ENCODE data around the gene FAU.

FAU gene

DNA sequence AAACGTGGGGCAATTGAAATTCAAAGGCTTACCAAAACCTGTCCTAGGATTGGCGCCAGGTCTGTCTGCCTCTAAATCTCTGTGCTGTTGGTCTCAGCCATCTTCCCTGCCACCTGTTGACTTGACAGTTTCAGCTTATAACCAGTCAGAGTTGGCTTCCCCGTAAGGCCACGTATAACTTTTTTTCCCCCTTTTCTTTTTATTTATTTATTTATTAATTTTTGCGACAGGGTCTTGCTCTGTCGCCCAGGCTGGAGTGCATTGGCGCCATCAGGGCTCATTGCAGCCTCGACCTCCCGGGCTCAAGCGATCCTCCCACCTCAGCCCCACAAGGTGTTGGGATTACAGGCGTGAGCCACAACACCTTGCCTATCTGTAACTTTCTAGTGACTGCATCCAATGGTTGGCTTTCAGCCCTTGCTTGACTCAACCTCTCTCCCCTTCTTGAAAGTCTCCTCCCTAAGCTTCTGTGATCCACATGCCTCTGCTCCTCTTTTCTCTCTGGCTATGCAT lies 13.8 kb upstream of the FAU start:
- DNase-seq (ENCODE audit: low spot score), result no peak

DNA sequence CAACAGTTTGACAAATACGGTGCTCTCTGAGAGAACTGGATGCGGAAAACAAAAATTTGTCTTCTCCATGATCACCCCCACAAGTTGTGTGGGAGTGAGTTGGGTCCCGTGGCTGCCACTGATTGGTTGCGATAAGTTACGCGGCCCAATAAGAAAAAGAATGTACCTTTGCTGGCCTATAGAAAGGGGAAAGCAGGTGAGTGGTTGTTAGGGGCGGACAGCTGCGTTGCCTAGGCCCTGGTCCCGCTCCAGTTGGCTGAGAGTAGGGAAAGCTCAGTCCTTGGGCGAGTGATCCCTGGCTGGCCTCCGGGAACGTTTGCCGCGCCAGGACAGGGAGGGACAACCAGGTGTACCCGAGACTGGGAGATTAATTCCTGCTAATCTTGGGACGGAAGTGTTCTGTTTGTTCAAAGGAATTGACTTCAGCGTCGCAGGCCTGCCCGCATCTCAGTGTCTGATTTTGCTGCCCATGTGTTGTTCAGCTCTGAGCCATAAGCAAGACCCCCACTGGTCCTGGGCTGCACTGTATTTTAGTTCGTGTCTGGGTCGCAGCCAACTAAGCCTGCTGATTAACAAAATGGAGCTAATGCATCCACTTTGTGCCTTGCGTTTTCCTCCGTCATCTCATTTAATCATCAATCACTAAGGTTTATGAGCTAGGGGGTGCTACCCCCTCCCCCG lies 13.2 kb upstream of the FAU start:
- DNase-seq (ENCODE audit: low spot score), result peak; percentile 92

DNA sequence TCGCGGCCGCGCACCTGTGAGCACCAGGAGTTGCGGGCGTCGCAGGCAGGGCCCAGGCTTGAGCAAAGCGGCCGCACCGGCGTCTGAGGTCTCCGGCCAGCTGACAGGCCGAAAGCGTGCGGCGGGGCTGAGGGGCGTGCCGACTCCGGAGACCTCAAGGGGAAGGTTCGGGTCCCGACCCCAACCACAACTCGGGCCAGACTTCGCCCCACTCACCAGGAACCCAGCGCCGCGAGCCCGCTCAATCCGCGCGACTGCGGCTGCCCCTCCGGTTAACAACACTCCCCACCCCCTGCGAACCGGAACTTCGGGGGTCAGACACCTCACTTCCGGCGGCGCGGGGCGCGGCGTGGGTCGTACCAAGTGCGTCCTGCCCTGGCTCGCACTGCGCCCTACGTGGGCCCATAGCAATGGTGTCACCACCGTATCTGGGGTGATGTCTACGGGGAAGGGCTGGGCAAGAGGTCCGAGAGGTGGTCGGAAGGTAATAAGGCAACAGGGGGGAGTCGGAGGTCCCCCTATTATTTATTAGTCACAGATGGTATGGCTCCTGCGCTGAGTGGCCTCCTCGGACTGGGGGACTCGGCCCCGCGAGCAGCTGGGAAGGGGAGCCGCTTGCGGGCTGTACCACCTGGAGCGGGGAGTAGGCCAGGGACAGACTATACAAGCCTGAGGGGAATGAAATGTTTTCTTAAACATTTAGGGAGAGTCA lies 12.5 kb upstream of the FAU start, which contains the start of gene SYVN1:
Gene SYVN1 (minus strand): TSS at position 280 of the 712 bp plus-strand sequence. CDS start 918 bp downstream, outside the sequence.
- DNase-seq (ENCODE audit: low spot score), result peak; percentile 96

DNA sequence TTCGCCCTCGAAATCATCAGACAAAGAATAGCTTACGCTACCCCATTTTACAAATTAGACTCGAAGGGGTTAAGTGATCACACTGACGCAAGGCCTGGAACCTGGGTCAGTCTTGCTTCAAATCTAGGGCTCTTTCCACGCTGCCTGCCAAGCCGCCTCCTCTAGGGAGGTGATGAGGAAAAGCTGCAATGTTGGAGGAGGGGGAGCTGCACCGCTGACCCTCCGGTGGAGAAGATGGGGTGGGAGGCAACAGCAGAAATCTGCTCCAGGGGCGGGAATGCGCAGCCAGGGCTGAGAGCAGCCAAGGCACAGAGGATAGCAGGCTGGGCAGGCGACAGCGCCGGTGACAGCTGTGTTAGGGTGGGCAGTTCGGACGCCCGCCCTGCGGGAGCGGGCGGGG lies 11.8 kb upstream of the FAU start:
- DNase-seq (ENCODE audit: low spot score), result no peak

DNA sequence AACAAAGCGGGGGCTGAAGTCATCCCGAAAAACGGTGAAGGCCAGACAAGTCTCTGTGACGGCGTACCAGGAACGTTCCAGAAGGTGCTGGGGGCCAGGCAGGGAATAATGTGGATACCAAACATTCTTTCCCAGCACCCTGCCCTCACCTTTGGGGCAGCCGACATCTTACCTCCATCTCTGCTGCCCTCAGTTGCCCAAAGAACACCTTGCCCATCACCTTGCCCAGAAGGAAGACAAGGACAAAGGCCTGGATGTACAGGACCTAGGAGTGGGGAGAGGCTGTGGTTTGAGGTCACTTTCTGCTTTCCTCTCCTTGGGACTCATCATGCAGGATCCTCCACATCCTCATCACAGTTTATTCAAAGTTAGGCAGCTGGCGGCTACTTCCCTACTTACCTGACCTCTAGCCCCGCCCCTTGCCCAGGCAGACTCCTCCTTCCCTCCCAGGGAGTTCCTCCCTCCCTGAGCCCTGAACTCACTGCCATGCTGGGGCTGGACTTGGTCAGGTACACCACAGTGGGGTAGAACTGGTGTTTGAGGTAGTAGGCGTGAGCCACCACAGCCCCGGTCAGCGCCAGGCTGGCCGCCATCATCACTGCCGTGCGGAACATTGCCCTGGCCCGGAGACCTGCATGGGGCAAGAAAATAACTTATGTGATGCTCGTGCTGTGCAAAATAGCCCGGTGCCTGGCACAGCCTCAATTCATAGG lies 11.2 kb upstream of the FAU start:
- no peak for DNase-seq (ENCODE audit: low spot score)

DNA sequence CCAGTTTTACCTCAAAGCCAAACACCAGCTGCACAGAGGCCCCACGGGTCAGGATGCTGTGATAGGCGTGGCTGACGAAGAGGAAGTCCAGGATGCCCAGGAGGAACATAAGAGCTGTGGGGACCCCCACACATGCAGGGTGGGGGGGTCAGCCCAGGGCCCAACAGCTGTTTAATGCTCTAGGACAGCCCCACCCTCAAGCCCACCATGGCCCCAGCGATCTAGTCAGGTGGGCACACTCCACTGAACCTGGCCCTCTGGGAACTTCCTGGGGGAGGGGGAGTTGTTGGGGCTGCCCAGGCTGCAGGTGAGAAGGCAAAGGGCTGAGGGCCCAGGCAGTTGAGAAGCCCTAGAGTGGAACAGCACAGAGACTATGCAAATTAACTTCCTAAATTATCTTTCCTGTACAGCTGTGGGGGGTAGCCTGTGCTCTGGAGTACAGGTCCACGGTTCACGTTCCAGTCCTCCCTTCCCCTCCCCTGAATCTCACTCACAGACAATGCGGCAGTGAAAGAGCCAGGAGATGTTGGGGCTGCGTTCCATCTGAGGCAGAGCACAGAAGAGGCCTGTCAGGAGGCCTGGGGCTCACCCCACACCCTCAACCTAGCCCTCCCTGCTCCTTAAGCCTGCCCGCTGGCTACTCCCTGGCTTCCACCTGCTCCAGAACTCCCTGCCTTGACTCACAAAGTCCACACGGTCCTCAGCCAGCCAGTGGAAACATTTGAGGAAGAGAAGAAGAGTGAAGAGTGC lies 10.5 kb upstream of the FAU start:
- no peak for DNase-seq (ENCODE audit: low spot score)

DNA sequence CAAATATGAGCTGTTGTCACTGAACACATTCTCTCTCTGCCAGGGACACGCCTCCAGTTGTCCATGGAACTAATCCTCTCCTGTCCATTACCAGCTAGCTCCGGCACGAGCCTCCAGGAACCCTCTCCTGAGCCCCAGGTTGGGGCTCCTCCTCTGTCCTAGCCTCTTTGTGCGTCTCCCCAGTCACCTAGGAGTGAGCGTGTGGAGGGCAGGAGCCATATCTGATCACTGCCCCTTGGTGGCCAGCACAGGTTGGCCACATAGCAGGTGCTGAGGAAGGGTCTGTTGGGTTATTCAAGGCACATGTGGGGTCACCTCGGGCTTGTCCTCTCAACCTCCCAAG lies 9.9 kb upstream of the FAU start:
- DNase-seq (ENCODE audit: low spot score), result no peak

DNA sequence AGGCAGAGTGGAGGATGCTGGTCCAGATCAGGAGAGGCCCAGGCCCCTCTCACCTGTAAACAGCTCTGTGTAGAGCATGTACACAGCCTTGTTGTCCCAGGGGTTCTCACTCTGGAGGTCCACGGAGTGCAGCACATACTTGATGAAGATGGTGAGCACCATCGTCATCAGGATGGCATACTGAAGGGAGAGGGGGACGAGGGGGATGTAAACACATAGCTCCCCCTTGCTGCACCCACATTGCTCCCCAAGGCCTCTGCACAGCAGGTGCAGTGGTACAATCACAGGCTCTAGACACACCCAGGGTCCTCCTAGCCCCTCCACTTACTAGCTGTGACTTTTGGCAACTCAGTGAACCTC lies 9.5 kb upstream of the FAU start:
- DNase-seq (ENCODE audit: low spot score), result no peak

DNA sequence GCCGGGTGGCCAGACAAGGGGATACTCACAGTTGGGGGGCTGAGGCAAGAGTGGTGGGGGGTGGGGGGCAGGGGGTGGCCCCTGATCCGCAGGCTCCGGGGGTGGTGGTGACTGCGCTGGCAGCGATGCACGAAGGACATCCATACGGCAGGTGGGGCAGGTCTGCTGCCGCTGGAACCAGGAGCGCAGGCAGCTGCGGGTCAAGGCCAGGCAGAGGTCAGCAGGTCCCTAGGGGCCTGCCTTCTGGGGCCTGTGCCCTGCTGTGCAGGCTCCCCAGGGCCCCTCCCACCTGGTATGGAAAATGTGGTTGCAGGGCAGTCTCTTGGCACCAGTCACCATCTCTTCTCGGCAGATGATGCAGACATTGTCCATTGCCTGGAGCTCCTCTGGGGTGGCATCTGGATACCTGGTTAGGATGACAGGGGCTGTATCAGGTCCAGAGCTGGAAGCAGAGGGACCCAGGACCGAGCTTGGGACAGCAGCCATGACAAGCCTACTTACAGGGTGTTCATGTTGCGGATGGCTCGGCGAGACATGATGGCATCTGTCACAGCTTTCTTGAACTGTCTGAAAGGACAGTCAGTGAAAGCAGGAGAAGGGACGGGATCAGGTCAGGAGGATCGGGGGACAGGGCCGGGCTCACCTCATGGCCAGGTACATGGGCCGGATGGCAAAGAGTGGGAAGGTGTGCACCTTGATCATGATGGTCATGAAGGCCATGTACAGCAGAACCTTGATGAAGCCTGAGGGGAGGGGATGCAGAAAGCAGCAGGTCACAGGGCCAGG lies 8.9 kb upstream of the FAU start:
- DNase-seq (ENCODE audit: low spot score), result no peak

DNA sequence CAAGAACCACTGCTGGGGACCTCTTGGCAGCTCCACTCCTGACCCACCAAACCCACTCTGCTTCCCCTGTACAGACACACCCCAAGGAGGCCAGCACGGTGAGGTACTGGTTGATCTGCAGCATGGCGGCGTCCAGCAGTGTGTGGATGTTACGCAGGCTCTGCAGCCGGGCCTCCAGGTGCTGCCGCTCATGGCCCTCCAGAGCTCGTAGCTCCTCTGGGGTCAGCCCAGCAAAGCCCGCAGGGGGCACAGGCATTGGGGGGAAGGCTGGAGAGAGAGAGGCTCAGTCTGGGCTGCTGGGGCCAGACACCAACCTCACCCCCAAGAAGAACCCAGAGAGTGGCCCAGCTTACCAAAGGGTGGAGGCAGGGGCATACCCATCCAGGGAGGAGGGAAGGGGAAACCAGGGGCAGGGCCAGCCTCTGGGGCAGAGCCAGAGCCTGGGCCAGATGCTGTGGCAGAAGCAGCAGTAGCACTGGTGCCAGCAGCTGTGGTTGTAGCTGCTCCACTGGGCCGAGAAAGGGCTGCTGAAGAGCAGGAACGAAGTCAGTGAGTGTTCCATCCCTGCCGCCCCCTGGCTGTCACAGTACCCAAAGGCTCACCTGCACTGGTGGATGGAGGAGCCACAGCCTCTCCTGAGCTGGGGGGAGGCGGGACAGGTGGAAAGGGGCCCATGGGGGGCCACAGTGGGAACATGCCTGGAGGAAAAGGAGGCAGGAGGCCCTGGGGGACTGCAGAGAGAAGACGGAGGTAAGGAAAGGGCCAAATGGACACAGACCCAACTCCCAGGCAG lies 7.9 kb upstream of the FAU start:
- DNase-seq (ENCODE audit: low spot score), result no peak

DNA sequence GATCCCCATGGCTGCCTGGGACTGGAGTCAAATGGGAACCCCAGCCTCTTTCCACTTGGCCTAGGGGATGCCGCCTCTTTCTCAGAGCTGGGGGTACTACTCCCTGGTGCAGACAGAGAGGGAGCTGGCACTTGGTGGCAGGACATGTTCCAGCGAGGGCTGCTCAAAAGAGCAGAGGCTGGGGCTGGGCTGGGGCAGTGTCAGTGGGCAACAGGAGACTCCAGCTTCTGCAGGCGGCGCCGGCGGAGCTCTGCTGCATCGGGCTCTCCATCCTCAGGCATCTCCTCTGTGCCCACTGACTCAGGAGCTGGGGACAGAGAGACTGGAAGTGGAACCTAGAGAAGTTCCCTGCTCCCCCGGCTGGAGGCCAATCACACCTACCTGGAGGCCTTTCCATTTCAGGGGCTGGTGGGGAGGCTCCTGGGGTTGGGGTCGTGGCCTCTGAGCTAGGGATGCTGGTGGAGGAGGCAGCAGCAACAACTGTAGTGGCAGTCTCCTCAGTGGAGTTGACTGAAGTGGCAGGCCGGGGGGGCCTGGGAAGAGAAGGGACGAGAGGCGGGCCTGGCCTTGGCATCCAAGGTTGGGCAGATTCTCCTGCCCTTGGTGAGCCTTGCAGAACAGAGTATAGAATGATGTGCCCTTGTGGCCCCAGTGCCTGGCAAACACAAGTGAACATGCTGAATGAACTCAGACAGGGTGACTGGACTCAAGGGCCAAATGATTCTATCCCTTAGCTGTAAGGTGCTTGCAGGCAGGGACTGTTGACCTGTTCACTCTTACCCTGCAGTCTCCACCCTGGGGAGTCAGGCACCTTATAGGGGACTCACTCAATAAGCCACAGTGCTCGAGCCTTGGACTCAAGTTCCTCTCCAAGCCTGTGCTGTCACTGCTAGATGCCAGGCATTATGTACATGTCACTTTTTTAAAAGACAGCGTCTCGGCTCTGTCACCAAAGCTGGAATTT lies 6.5 kb upstream of the FAU start:
- peak; percentile 53 for DNase-seq (ENCODE audit: low spot score)

DNA sequence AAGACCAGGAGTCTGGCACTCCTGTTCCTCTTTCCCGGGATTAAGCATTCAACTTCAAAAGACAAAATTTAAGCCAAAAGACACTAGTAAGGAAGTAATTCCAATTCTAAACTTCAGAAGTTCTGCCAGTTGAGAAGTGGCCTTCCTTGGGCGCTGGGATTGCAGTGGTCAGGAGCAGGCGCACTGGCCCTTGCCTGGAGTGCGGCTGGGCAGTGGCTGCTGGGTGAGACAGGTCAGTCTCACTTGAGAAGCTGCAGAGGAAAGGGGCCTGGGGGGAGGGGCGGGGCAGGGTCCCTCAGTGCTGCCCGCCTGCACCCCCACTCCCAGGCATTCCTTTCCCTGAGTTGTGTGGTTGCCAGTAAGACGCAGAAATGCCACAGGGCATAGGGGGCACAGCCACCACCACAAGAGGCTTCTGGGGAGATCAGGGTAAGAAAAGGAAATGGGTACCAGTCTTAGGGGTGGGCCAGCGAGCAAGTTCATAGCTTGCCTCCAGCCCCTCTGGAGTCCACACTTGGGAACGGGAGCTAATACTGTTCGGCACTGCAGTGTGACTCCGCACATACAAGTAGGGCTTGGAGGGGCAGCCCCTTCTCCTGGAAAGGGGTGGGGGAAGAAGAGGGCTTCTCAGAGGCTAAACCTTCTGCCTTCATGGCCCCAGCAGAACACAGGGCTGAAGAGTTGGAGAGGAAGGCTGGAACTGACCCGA lies 5.7 kb upstream of the FAU start:
- no peak for DNase-seq (ENCODE audit: low spot score)

DNA sequence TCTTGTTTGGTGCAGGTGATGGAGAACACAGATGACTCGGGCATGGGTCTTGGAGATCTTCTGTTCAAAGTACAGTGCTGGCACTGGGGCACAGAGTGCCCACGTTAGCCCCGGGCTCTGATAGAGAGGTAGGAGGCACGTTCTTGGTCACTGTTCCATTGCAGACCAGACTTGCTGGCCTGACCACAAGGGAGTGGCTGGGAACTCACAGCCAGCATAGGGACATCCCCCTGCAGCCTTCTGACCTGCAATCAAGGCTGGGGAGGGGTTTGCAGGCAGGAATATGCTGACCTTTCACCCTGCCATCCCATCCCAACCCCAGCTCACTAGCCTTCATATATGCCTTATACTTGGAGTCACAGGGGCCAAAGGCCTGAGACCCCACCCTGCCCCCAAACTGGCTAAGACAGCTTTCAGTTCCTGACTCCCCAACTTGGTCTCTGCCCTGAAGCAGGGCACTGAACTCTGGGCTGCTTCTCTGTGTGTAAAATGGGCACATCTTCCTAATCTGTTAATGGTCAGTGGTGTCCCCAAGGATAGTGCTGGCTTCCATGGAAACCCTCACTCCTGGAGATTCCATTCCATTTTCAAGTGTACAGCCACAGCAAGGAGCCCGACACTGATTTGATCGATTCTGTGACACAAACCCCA lies 4.8 kb upstream of the FAU start:
- DNase-seq (ENCODE audit: low spot score), result no peak

DNA sequence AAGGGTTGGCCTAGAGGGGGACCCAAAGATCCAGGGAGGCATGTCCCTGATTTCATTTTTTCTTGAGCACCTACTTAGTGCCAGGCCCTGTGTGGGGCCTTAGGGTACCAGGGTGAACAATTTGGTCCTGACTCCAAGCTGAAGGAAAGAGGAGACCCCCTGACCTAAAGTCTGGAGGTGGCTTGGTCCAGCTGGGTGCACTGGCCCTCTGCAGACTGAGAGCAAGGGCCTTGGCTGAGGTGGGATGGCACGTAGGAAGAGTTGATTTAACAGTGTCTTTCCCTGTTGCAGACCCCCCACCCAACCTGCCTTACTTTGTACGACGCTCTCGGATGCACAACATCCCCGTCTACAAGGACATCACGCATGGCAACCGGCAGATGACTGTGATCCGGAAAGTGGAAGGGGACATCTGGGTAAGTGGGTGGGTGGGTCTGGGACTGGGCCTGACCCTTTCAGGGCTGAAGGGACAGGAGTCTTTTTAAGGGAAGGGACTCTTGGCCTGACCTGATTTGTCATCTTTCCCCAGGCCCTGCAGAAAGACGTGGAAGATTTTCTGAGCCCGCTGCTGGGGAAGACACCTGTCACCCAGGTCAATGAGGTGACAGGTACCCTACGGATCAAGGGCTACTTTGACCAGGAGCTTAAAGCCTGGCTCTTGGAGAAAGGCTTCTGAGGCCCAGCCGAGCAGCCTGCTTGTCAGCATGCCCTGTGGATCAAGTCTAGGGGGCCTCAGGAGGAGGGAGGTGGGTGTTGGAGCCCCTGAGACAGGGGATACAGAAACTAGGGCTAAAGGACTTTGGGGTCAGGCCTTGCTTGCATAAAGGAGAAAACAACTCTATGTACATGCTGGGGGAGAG lies 3.5 kb upstream of the FAU start:
- no peak for DNase-seq (ENCODE audit: low spot score)

DNA sequence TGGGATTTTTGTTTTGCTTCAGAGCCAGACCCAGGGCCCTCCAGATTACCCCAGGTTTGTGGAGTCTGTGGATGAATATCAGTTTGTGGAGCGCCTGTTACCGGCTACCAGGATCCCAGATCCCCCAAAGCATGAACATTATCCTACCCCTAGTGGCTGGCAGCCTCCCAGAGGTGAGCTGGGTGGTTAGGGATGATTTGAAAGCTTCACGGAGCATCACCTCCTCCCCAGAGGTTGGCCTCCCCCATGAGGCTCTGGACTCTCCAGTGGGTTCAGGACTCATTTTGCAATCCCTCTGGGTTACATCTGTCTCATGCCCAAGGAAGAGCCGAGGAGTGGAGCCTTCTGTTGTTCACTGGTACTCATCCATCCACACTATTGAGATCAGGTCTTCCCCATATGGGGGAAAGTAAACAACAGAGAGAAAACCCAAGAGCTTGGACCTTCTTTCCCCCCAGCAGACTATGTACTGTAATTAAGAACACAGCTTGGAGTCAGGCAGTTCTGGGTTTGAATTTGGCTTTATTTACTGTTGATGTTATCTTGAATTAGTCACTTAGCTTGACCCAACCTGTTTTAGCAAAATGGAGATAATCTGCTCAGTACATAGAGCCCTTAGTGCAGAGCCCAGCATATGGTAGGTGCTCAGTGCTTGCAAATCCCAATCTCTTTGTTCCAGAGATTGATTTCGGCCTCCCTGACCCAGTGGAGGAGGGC lies 2.7 kb upstream of the FAU start:
- DNase-seq (ENCODE audit: low spot score), result no peak

DNA sequence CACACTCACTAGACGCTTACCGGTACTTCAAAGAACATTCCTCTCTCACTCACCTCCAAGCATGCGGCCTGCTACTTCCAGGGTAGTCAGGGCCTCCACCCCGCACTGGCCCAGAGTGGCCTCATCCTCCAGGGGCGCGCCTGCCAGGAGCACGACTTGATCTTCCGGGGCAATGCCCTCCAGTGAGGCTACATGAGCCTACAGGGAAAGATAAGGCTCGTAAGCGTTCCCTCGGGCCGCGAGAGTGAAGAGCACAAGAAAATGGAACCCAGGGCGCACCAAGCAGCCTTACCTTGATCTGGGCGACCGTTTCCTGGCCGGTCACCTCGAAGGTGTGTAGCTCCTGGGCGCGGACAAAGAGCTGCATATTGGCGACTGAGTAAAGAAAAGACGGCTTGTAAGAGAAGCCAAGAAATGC lies 478 bp downstream of the FAU start:
- DNase-seq (ENCODE audit: low spot score), result no peak

DNA sequence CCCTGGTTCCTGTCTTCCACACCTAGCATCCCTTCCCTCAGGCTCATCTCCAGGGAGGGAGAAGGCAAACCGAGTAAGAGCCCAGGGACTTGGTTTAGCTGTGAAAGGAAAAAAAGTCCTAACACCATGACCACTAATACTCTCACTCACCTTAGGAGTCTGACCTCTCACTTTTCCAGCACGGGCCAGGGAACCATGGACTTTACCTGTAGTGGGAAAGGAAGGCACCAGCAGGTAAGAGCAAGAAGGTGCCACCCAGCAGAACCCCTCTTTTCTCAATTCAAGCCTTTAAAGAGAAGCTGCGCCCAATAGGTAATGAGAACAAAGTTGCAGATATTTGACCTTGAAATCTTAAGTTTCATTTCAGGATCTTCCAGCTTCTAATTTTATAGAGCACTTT lies 1.1 kb downstream of the FAU start:
- no peak for DNase-seq (ENCODE audit: low spot score)
